Measurements from ENCODE around the gene TXLNB.
"Not testable (repeated sequence)": the region's sequence is repeated elsewhere in the genome, so short reads cannot be mapped to it uniquely, and the experiment has no call there.

TXLNB gene

DNA sequence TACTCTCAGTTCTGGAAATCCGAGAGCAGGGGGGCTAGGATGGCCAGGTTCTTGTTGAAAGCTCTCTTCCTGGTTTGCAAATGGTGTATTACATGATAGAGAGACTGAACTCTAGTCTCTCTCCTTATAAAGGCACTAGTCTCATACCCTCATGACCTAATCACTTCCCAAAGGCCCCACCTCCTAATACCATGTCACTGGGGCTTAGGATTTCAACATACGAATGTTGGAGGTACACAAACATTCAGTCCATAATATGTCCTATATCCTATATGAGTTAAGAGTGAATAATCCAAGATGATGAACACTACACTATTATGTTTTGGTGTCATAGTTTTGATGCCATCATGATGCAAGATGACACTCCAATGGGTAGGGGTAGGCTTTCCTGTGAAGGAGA lies 20.0 kb upstream of the TXLNB start:
- no peak for DNase-seq (ENCODE audit: low read depth in 4 of 4, low spot score in 1 of 4)

DNA sequence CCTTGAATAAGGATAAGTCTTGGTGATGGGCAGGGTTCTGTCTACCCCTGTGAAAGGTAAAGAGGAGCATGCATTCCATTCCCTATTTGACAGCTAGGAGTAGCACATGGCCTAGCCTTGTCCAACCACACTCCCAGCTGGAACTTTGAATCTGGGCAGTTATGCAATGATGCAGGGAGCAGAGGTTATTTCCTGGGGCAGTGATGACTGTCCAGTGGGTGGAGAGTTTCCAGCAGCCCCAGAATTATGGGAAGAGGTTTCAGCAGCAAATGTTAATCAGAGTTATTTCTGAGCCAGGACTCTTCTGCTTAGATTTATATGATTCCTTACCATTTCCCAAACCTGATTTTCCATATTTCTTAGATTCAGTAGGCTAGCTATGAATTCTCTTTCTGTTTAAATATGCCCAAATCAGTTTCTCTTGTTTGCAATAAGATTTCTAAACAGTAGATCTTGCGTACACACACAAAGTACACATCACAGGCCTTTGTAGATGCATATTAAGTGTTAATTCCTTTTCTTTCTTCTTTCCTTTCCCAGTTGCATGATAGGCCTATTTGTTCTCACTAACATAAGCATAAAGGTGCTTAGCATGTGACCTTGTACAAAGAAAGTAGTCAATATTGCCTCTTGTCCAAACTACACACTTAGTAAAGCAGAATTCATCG lies 17.3 kb upstream of the TXLNB start:
- DNase-seq (ENCODE audit: low read depth in 4 of 4, low spot score in 1 of 4) = no peak

DNA sequence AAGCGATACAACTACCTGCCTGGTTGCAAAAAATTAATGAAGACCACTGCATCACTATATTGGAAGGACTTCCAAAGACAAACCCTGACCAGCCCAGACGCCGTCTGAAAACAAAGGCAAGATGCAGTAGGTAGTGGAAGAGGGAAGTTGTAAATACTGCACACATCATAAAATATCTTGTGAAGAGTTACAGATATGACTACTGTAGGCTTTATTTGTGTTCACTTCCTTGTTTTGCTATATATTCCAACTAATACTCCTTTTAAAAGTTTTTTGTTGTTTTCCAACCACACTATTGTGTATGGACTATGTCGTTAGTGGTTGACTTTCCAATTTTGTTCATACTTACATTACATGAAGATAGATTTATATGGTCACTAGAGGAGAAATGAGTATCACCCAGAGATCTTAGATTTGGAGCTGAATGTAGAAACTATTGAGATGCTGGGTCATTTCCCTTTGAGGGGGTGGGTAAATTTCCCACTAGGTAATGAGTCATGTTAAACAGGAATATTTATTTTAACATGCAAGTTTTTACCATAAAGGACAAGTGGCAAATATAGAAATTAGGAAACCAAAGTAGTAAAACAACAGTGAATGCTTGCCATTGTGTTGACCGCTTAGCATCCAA lies 16.6 kb upstream of the TXLNB start:
- DNase-seq (ENCODE audit: low read depth in 4 of 4, low spot score in 1 of 4) = no peak

DNA sequence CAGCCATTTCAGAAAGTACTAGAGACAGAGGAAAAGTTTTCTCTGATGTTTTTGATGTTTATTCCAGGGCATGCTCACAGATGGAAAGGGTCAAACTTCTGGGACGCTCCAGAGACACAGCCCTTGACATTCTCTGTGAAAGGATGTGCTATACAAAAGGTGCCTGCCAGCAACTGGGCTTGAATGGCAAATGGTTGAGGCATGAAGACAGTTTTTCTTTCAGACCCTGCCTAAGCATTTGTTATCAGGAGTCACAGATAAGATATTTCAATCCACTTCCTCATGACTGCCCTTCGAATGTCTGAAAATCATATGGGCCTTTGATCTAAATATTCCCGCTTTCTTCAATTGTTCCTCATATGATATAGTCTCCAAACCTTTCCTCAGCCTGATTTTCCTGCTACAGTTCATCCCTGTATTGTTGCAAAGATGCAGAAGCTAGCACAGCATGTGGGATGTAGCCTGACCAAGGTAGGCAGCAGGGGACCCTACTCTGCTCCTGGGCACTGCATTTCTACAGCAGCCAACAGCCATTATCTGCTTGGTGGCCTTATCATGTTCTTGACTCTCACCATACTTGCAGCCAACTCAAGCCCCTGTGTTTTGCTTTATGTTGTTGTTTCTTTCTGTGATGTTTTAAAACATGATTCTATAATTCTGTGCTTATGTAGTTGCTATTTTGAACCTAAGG lies 14.6 kb upstream of the TXLNB start:
- no peak for DNase-seq (ENCODE audit: low read depth in 4 of 4, low spot score in 1 of 4)

DNA sequence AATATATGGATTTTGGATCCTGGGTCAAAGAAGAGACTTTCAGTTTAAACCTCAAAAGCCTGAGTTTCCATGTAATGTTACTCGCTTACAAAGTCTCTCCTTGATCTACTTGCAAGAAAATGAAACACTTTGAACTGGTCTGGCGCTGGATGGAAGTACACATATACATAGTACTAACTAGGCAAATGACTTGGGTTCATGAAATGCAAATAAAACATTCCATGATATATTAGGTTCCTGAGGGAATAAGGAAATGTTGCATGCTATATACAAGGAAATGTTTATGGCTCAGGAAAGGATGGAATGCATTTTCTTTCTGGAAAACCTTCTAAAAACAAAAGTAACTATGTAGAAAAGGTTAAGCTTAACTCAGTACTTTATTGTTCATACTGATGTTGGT lies 11.4 kb upstream of the TXLNB start:
- DNase-seq (ENCODE audit: low read depth in 4 of 4, low spot score in 1 of 4) = no peak

DNA sequence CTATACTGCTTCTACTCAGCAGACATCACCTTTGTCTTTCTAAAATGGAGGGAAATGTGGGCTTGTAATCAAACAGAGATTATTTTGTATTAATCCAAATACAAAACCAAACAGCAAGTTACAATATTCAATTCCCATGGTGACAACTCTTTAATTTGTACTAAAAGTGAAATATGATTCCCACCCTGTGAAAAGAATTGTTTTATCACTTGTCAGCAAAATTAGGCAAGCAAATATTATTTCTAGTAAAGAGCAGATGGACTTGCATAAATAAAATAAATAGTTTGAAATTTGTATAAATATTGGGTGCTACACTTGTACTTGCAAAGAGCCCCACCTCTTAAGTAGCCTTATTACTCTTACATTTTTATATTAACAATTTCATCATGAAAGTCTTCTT lies 6.1 kb upstream of the TXLNB start:
- no peak for DNase-seq (ENCODE audit: low read depth in 4 of 4, low spot score in 1 of 4)

DNA sequence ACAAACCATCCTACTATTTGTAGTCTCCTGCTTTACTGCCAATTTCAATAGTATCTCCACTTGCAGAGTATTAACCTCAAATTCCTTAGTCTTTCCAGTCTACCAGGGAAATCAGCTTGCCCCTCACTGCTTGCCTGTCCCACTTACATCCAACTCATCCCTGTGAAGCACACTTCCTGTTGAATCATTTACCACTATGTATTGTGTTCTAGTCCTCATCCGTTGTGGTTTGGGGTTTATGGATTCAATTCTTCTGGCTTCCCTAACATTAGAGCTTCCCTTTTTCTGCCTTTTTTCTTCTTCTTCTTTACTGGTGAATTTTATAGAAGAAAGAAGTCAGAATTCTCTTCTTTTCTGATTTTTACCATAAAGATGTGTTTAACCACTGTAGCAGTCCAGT lies 5.1 kb upstream of the TXLNB start:
- DNase-seq (ENCODE audit: low read depth in 4 of 4, low spot score in 1 of 4) = no peak

DNA sequence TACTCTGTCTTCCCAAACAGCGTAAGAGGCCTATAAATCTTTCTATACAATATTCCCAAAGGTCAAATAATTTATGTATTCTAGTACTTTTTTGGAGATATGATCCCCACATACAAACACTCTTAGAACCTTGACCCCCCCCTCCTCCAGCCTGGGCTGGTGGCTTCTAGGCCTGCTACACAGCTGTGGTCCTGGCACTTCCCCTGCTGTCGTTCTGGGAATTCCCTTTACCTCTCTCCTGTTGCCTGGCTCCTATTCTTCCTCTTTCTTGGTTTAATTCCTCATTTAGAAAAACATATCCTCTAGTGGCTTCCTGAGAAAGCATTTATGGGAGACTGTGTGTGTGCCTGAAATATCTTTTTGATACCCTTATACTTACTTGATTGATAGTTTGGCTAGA lies 4.1 kb upstream of the TXLNB start:
- no peak for DNase-seq (ENCODE audit: low read depth in 4 of 4, low spot score in 1 of 4)

DNA sequence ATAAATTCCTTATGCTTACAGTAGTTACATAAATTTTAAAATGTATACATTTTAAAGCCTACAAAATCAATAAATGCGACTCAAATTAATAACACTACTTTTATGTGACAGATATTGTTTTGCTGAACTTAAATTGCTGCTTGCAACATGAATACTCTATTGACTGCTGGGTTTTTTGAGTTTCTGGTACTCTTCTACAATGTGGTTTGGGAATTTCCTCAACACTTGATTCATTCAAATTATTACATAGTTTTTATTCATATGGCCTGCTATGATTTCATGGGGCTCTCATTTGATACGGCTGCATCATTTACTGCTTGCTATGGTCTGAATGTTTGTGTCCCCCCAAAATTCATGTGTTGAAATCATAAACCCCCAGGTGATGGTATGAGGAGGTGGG lies 2.3 kb upstream of the TXLNB start:
- DNase-seq (ENCODE audit: low read depth in 4 of 4, low spot score in 1 of 4) = no peak

DNA sequence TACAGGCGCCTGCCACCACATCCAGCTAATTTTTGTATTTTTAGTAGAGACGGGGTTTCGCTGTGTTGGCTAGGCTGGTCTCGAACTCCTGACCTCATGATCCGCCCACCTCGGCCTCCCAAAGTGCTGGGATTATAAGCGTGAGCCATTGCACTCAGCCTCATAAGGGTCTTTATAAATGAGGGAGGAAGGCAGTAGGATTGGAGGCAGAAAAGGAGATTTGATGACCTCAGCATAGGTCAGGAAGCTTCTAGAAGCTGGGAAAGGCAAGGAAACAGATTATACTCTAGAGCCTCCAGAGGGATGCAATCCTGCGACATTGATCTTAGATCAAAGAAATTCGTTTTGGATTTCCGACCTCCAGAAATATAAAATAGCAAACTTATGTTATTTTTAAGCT lies 1.4 kb upstream of the TXLNB start:
- DNase-seq (ENCODE audit: low read depth in 4 of 4, low spot score in 1 of 4) = not testable (repeated sequence)

DNA sequence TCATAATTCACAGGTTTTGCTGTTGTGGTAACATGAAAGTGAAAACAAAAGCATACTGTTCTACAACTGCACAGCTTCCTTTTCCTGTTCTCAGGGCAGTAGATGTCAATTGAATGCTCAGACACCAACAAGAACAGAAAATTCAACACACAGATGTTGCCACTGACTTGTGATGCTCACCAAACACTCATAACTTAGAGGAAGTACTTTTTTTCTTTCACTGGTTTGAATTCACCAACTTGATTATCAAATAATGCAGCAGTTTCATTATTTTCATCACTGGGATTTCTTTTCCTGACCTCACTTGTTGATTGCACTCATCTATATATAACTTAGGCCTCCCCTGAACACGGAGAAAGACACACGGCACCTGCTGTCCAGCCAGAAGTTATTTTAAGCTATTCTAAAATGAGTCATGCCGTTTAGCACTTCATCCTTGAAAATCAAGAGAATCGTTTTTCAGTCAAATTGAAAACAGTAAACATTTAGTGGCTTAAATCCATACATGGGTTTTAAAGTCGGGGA lies 949 bp downstream of the TXLNB start:
- DNase-seq (ENCODE audit: low read depth in 4 of 4, low spot score in 1 of 4) = no peak

DNA sequence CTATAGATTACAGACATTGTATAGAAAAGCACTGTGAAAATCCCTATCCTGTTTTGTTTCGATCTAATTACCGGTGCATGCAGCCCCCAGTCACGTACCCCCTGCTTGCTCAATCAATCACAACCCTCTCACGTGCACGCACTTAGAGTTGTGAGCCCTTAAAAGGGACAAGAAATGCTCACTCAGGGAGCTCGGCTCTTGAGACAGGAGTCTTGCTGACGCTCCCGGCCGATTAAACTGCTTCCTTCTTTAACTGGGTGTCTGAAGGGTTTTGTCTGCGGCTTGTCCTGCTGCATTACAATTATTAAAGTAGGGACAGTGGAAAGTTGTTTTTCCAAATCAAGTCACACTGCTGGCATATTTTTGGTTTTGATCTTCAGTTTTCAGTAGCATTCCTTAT lies 2.6 kb downstream of the TXLNB start:
- no peak for DNase-seq (ENCODE audit: low read depth in 4 of 4, low spot score in 1 of 4)

DNA sequence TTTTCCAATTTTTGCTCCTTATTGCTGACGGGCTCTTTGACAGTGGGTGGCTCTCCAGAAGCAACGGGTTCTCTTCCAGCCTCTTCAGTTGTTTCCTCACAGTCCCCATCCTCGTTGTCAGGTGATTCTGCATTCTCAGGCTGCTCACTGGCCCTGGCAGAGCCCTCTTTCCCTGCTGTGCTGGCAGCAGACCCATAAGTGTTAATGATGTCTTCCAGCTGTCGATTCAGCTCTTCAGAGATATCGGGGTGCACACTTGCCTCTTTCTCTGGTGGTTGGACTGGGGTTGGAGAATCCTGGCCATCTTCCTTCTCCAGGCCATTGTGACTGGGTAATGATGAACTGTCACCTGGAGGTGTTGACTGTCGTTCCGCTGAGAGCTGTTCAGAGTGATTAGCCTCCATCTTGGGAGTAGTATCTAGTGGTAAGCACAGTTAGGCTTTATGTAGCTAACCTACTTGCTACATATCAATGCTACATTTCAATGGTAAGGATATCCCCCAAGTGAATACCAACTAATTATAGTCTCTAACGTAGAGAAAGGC lies 3.2 kb downstream of the TXLNB start:
- DNase-seq (ENCODE audit: low read depth in 4 of 4, low spot score in 1 of 4) = no peak

DNA sequence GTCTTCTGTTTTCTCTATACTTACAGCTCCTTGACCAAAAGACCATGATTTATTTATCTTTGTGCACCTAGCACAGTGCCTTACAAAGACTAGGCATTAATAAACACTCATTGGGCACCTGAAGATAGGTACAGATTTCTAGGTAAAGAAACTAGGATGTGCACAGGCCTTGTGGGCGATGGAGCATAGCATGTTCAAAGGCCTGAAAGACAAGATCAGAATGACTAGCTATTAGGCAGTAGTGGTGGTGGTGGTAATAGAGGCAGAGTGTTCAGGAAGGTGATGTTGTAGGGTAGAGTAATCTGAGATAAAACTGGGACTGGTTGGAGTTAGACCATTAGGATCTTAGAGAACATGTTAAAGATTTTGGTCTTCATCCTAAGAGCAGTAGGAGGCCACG lies 3.9 kb downstream of the TXLNB start:
- DNase-seq (ENCODE audit: low read depth in 4 of 4, low spot score in 1 of 4) = no peak

DNA sequence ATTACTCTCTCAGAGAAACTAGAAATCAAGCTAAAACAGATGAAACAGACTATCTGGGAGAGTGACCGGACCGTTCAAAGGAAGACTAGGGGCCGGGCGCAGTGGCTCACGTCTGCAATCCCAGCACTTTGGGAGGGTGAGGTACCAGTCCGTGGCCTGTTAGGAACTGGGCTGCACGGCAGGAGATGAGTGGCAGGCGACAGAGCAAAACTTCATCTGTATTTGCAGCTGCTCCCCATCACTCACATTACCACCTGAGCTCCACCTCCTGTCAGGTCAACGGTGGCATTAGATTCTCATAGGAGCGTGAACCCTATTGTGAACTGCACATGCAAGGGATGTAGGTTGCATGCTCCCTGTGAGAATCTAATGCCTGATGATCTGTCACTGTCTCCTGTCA lies 5.4 kb downstream of the TXLNB start:
- DNase-seq (ENCODE audit: low read depth in 4 of 4, low spot score in 1 of 4) = not testable (repeated sequence)

DNA sequence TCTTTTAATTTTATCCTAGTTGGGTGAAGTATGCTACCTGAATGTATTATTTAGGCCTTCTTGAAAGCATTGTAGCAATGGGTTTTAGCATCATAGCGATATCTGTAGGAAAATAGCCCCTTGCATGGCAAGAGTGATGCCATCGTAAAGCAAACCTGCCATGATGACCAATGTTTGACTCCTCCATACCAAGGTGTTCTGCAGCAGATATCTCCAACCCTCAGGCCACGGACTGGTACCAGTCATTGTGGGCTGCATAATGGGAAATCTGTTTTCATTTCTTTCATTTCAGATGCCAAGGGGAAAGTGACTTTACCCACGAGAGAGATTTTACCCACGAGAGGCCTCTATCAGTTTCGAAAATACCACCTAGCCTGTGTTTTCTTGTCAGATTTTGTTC lies 6.2 kb downstream of the TXLNB start:
- no peak for DNase-seq (ENCODE audit: low read depth in 4 of 4, low spot score in 1 of 4)

DNA sequence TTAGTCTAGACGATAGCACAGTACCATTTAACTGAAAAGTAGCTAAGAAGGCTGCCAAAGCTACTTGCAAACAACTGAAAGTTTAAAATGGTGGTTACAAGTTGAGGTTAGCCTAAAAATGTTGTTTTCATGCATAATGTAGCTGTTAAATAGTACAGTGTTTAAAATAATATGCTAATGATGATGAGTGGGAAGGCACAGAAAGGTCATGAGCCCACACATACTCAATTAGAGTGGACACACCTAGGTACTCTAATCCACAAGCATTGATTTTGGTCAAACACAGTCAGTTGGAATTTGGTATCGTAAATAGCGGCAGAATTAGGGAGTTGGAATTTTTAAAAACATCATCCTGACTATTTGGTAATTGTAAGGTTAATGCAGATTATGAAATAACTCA lies 7.0 kb downstream of the TXLNB start:
- DNase-seq (ENCODE audit: low read depth in 4 of 4, low spot score in 1 of 4) = no peak

DNA sequence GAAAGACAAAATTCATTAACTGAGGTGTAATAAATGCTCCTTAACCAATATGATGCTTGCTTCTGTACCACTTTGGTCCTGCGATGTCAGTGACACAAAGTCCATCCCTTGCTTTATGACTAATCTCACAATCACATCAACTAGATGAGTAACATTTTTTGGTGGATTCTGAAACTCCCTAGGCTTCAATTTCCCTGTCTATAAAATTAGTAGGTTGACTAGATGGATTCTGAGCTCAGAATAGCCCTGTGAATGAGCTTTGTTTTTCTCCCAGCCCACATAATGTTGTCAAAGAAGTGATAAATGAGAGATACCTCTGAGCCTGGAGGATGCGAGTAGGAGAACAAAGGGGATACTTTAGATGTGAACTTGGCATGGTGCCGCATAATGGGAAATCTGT lies 9.1 kb downstream of the TXLNB start:
- DNase-seq (ENCODE audit: low read depth in 4 of 4, low spot score in 1 of 4) = no peak

DNA sequence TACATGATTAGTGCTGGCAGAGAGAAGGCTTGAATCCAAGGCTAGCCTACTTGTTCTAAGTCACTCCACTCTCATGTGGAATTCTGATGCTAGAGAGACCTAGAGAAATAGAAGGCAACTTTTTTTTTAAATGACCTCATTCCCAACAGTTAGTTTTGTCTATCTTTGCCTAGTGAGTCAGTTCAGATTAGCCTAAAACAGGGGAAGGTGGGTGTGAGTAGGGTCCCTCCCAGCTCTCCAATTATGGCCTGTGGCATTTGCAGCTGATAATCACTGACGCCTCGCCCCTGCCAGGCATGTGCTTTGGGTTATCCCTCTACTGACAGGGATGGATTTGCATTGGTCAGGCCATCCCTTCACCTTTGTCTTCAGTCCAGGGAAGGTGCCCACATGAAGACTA lies 13.6 kb downstream of the TXLNB start:
- DNase-seq (ENCODE audit: low read depth in 4 of 4, low spot score in 1 of 4) = no peak

DNA sequence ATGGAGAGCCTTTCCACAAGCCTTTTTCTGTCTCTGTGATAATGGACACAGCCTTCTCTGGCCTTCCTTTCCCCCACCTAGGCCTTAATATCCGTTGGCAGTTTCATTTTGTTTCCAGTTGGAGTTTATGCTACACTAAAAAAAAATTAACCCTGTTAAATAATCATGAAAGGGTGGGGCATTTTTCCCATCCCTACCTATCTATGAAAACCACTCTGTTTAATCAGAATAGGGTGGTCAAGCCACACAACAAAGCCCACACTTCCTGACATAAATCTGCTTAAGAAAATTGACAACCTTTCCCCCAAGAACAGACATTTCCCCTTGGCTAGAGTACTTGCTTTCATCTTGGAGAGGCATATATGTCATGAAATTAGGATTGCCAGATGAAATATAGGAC lies 14.2 kb downstream of the TXLNB start:
- DNase-seq (ENCODE audit: low read depth in 4 of 4, low spot score in 1 of 4) = no peak

DNA sequence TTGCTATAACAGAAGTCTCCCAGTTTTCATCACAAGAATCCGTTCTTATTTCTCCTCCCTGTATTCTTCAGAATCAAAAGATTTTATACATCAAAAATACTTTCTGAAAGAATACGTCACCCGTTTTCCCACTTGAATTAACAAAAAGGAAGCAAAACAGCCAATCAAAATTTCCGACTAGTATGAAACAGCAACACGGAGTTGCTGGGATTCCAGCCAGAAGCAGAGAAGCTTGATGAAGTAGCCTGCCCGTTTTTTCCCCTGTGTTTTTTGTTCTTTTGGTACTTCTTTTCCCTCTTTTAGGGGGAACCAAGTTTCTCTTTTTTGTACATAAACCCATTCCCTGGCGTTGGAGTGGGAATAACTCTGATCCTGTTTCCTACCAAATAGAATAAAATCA lies 14.6 kb downstream of the TXLNB start:
- no peak for DNase-seq (ENCODE audit: low read depth in 4 of 4, low spot score in 1 of 4)

Measured in stimulated activated CD4-positive, alpha-beta T cell treated with anti-CD3 and anti-CD28 coated beads, Interleukin-1b, Interleukin-23, amount 100 ng/mL, for 24 hours (primary cell).